Measurements from ENCODE around the gene KPRP.

KPRP gene

GRCh38 chr1:152770411-152770810, 12.6 kb downstream of the KPRP start:
- DNase-seq (ENCODE audit: low read depth in 2 of 2), result no peak

DNA sequence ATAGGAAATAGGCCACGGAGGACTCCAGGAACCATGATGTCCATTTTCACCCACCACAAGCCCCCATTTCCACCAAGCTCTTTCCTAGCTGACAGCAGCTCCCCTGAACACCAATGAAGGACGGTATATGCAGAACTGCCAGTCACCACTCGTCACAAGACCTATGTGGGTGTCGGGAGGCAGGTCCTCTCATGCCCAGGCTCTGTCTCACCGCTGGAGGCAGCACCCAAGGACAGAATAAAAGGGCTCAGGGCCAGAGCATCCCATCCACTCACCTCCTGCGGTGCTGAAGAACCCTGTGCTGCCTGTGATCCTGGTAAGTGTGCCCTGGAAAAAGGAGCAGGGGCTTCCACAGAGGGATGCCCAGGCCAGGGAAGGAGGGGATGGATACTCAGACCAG, 17.1 kb downstream of the KPRP start, which contains the start of gene LCE1F:
Gene LCE1F (plus strand): TSS at position 266 of the 400 bp plus-strand sequence. CDS start 1,232 bp downstream, outside the sequence.
- no peak for DNase-seq (ENCODE audit: low read depth in 2 of 2)

GRCh38 chr1:152776361-152776760, 18.5 kb downstream of the KPRP start:
- DNase-seq (ENCODE audit: low read depth in 2 of 2), result no peak

- no peak for DNase-seq (ENCODE audit: low read depth in 2 of 2)
Observed at GRCh38 chr1:152777510-152778137, 19.8 kb downstream of the KPRP start.

DNA sequence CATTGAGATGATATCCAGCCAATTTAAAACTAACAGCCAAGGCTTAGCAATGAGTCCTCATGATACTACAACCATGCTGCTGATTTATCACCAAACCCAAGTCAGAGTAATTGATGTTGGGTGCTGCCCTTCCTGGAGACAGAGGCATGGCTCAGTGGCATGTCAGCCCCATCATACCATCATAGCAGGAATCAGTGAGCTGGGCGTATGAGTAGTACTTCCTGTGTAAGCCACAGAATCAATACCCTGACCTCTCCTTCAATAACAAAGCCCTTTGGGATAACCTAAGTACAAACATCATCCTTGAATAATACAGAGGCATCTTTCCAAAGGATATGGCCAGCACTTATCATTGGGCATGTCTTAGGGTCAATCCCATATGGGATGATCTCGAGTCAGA, 25.3 kb downstream of the KPRP start:
- no peak for DNase-seq (ENCODE audit: low read depth in 2 of 2)

DNA sequence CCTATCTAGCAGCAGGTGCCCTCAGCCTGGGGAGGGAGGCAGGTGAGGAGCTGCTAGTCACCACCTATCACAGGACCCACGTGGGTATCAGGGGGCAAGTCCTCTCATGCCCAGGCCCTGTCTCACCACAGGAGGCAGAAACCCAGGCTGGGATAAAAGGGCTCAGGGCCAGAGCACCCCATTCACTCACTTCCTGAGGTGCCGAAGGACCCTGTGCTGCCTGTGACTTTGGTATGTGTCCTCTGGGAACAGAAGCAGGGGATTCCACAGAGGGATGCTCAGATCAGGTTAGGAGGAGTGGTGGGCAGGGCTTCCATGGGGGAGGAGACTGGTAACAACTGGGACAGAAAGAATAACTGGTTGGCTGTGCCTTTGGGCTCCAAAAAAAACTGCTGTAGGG, 28.3 kb downstream of the KPRP start, which contains the start of gene LCE1E:
Gene LCE1E (plus strand): TSS at position 181 of the 400 bp plus-strand sequence. CDS start 1,043 bp downstream, outside the sequence.
- DNase-seq (ENCODE audit: low read depth in 2 of 2), result no peak

DNA sequence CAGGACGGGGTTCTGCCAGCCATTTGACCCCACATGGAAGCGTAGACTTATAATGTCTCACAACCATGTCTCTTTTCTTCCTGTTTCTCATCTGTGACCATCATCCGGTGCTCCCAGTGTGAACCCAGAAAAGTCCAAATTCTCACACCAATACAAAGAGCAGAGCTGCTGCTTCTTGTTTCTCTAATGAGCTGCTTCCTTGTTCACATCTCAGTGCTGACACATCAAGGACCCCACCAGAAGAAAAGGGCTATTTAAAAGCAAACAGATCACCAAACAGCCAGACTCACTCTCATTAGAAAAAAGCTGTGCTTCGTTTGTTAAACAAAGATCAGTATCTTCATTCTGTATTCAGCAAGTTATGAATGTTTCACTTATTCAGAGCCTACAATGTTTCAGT, 37.9 kb downstream of the KPRP start:
- DNase-seq (ENCODE audit: low read depth in 2 of 2), result no peak

GRCh38 chr1:152796421-152796820, 38.6 kb downstream of the KPRP start, which contains the start of gene LCE1D:
TSS of gene LCE1D (plus strand) at chr1:152796721. CDS start at chr1:152797795, 1,074 bp downstream.
- DNase-seq (ENCODE audit: low read depth in 2 of 2), result no peak

DNA sequence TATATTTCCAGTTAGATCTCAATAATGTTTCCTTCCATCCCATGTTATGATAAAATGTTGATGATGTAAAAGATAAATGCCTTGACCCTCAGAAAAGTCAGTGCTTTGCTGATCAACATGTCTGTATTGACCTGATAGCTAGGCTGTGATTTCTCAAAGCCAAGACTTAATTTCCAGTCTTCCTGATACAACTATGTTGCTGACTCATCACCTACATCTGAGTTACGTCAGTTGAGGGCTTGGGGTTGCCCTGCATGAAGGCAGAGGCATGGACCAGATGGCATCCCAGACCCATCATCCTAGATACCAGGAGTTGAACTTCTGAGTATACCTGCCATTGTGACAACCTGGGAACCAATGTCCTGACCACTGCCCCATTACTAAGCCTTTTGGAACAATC, 43.5 kb downstream of the KPRP start:
- DNase-seq (ENCODE audit: low read depth in 2 of 2), result no peak

DNA sequence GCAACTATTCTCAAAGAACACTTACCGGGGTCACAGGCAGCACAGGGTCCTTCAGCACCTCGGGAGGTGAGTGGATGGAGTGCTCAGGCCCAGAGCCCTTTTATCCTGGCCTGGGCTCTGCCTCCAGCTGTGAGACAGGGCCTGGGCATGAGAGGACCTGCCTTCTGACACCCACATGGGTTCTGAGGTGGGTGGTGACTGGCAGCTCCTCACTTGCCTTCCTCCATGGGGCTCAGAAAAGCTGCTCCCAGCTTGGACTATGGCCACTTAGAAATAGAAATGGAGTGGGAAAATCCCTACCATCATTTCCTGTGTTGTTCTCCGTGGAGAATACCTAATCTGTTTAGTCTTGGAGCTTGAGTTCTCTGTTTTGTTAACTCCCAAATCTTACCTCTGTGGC, 48.8 kb downstream of the KPRP start, which contains the start of gene LCE1C:
Gene LCE1C (minus strand): TSS at position 76 of the 400 bp plus-strand sequence. CDS start 1,173 bp downstream, outside the sequence.
- no peak for DNase-seq (ENCODE audit: low read depth in 2 of 2)

GRCh38 chr1:152811050-152811449, 53.2 kb downstream of the KPRP start:
- DNase-seq (ENCODE audit: low read depth in 2 of 2), result no peak
